Skeletal muscle cell (primary cell): ENCODE results near the gene PPP6R3.
"Not testable (repeated sequence)": the region's sequence is repeated elsewhere in the genome, so short reads cannot be mapped to it uniquely, and the experiment has no call there.

Experiments used
- DNase-seq: peaks from one replicate; pipeline ENCODE4 v3.0.0-alpha.2; 2010; ENCODE audit warnings: low read depth
- H3K4me3 ChIP-seq: 2 replicates; pipeline ENCODE4 v1.5.1; 2011; ENCODE audit warnings: low read depth, mild to moderate bottlenecking, control low read depth, low read length, moderate library complexity

Gene PPP6R3

DNA sequence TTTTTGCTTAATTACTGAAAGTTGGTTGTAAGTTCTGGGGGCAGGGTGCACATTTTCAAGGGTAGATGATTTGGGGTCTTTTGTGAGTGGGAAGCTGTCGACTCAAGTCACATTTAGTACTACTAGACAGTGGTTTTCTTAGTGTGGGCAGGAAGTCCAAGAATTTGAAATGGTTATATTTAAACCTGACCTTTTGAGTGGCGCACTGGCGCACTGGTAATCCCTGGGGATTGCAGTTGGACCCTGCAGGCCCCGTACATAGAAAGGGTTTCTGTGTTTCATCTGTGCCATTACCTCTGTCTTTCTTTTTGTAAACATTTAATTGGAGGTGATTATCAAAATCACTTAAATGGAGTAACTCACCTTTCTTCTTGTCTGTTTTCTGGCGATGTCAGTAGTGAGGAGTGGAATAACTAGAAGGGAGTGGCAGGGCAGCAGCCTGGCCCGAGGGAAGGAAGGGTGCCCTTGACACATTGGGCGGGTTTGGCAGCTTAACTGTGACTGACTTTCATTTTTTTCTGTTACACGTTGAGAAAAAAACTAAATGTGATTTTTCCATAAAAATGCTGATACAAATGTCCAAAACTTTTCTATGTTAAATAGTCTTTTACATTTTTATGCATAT is 122.0 kb downstream of the PPP6R3 start:
- DNase-seq: no peak

DNA sequence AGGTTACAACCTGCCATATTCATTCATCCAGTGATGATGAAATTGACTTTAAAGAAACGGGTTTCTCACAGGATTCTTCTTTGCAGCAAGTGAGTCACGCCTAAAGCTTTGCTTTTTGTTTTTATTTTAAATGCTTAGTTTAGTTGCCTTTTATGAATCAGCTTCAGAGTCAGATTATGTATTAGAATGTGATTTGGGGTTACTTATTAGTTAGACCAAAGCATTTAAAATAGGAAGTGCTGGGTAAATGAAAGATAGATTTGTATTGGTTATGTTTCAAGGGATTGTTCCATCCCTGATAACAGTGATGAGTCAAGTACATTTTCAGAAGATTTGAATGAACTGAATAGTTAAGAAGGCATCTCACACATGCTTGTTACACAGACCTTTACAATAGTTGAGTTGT is 122.5 kb downstream of the PPP6R3 start:
- H3K4me3 ChIP-seq: no peak overlapping the region
- no peak for DNase-seq

More for the DNA sequence above, 122.0 kb downstream of the PPP6R3 start:
- no peak overlapping the region for H3K4me3 ChIP-seq

DNA sequence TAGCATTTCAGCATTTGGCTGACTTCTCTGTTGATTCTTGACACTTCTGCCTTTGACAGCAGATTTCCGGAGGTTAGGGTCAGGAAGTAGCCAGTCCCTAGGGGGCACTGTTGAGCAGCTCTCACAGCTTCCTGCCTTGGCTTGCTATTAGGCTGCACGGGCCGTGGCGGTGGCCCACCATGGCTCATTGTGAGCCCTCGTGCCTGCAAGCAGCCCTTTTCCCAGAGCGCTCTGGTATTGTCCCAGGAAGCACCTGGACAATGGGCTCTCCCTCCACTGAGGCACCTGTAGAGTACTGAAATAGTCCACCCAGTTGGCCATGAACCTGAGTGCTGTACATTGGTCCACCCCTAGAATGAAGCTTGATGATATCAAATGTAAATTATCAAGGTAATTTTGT is 123.5 kb downstream of the PPP6R3 start:
- no peak for DNase-seq

DNA sequence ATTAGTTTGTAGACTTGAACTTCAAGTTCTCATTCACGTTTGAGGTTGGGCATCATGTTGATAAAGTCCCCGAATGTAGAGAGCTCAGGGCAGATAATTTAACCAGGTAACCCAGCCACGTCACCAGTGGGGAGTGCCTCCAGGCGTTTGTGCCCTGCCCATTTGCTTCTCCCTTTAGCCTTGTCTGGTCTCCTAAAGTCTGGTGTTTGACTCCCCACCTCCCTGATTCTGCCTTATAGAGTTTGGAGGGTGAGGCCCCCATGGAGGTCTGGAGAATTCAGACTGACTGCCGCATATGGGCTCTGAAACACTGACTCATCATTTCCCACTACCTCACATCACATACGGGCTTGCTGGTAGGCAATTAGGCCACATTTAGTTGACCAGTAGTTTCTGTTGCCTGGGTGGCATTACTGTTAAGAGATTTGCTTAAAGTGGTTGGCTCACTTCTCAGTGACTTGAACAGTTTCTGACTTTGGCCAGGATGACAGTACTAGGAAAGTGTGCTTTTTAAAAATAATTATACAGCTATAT is 124.5 kb downstream of the PPP6R3 start:
- no peak overlapping the region for H3K4me3 ChIP-seq
- no peak for DNase-seq

More for the DNA sequence above, 123.5 kb downstream of the PPP6R3 start:
- H3K4me3 ChIP-seq: no peak overlapping the region

DNA sequence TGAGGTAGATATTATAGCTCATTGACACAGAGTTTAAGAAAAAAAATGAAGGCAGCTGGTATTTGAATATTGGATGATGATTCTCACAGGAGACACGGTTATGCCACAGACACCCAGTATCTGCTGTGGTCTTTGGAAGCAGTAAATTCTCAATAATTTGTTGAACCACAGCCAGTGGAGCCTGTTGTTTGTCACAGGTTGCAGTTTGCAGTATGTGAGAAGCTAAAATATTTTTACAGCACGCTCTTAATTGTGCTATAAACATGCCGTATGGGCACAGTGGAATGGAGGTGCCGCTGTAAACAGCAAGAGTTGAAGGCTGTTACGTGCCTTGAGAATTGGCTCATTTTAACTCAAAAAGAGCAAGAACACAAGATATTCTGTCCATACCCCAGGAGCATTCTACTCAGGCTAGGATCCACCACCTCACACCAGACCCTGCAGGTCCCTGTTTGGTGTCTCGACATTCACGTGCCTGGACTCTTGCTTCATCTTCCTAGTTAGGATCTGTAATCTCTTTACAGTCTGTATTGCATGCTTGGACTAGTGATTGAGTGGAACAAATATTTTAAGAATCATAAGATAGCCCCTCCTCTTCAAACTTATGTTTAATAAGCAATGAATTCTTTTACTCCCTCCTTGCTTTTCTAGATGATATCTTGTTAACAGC is 129.1 kb downstream of the PPP6R3 start:
- no peak overlapping the region for H3K4me3 ChIP-seq
- no peak for DNase-seq

DNA sequence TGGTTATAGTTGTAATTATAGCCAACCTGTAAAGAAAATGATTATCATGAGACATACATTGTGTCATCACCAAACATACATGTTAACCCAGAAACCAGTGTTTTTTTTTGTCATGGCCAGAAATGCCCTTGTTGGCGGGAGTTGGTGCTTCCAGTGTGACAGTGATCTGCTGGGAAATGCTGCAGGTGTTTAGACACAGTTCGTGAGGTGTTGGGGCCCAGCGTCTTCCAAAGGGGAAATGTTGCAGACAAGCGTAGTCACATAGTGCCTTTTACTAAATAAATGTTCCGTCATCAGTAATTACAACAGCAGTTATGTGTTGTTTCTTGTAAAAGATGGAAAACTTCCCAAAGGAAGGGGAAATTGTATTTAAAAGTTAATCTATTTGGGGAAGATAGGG is 131.2 kb downstream of the PPP6R3 start:
- H3K4me3 ChIP-seq: no peak overlapping the region
- no peak for DNase-seq

DNA sequence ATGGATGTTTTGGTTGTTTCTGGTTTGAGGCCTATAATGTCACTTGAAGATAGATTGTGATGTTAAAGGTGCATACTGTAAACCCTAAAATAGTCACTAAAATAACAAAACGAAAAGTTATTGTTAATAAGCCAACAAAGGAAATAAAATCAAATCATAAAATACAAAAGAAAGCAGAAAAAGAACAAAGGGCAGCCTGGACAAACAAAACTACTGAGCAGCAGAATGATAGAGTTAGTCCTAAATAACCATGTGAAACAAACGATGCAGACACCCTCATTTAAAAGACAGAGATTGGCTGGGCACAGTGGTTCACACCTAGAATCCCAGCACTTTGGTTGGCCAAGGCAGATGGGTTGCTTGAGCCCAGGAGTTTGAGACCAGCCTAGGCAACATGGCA is 132.9 kb downstream of the PPP6R3 start:
- no peak for DNase-seq
- no peak overlapping the region for H3K4me3 ChIP-seq

DNA sequence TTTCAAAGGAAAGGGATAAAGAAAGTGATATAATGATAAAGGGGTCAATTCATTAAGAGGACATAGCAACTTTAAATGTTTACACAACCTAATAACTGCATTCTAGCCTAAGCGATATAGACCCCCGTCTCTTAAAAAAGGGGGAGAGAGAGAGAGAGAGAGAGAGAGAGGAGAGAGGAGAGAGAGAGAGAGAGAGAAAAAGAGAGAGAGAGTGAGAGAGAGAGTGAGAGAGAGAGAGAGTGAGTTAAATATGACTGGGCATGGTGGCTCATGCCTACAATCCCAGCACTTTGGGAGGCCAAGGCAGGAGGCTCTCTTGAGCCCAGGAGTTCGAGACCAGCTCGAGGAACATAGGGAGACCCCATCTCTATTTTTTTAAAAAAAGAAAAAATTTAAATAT is 133.6 kb downstream of the PPP6R3 start:
- no peak overlapping the region for H3K4me3 ChIP-seq
- no peak for DNase-seq

DNA sequence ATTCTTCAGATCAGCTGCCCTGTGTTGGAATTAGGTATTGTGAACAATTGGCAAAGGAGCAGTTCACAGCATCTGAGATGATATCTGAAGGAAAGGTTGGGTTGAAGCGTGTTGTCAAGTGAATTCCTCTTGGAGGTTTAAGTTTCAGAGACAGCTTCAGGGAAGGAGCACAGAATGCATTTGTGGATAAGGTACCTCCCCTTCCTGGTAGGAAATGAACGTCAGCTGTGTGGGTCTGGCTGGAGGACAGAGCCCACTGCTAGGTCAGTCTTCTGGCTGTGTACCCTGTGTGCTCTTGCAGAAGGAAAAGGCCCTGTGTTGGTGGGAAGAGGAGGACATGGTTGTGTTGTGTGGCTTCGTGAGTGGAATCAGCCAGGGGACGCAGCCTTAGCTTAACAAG is 135.7 kb downstream of the PPP6R3 start:
- DNase-seq: no peak
- no peak overlapping the region for H3K4me3 ChIP-seq

DNA sequence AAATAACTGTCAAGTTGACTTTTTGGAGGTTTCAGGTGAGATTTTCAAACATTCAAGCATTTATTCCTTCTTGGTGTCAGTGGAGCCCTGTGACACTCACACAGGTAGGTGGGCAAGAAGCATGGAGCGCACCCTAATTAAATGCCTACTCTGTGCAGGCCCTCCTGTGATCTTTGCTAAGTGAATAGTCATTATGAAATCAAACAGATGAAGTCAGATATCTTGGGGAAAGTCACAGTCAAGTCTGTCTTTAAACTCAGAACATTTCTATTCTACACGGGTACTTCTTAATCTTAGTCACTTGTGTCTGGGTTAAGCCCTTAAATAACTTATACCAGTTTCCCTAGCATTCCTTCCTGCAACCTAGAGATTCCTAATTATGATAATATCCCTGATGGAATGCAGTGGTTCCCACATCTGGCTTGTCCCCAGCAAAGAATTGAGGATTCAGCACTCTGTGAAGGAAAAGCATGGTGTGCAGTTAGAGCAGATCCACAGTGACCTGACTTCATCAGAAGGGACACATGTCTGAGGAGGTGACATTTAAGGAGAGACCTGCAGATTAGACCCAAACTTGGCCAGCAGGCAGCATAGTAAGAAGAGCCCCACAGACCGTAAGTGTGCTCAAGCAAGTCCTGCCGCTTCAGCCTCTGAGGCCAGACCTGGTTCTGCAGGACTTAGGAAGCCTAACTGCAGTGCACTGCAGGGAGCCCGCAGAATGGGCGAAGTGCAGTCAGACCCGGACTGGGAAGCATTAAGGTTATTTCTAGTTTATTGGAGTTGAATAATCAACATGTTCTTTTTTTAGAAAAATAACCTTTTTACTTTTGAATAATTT is 138.5 kb downstream of the PPP6R3 start:
- no peak overlapping the region for H3K4me3 ChIP-seq
- DNase-seq: no peak

DNA sequence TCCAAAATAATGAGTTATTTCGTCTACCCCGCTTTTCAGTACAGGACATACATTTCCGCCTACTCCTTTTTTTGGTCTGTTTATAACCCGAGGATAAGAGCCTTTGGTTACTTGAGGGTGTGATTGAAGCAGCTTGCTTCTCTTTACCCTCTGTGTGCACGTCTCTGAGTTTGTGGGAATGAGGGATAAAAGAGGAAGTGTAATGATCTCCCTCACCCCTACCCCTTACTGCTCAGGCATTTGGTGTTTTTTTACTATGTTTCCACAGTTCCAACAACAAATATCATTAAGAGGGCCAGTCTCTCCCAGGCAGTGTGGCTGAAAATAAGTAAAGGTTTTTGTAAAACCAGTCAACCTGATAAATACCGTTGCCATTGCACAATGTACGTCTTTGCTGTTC is 140.6 kb downstream of the PPP6R3 start:
- H3K4me3 ChIP-seq: no peak overlapping the region
- no peak for DNase-seq

DNA sequence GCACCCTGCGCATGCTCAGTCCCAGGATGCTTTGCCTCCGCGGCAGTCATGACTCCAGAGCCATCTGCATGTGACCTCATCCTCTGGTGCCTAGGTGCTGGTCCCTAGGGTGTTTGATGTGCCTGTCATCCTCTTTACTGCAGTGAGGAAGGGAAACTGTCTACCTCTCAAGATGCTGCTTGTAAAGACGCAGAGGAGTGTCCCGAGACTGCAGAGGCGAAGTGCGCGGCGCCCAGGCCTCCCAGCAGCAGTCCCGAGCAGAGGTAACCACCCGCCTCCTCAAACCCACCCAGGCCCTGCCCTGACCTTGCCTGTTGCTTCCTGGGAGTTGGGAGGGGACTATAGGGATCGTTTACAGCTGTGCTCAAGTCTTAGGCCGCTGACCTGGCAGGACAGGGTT is 149.2 kb downstream of the PPP6R3 start:
- DNase-seq: no peak
- H3K4me3 ChIP-seq: no peak overlapping the region

DNA sequence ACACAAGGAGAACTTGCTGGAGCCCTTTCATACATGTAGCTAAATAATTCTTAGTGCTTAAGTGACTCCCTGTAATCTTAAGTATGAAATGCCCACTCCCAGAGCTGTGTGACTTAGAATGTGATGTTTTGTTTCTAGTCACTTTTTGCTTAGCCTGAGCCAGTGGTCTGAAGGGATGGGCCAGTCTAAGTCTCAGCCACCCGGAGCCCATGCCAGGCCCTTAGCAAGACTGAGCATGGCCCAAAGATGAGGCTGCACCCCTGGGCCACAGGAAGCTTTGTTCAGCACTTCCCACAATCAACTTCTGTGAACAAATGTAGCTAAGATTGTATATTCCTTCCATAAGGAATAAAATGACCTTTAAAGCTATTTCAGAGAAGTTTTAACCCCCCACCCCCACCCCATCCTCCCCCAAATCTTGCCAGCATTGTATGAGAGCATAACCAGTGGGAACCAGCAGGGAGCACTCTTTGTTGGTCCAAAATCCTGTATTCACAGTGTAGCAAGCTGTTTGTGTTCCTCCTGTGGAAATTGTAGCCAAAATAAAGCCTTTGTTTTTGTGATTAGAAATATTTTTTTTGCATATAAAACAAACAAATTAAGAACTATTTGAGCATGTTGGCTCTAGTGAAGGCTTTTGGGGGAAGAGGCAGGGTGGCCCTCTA is 150.0 kb downstream of the PPP6R3 start:
- DNase-seq: no peak
- no peak overlapping the region for H3K4me3 ChIP-seq

DNA sequence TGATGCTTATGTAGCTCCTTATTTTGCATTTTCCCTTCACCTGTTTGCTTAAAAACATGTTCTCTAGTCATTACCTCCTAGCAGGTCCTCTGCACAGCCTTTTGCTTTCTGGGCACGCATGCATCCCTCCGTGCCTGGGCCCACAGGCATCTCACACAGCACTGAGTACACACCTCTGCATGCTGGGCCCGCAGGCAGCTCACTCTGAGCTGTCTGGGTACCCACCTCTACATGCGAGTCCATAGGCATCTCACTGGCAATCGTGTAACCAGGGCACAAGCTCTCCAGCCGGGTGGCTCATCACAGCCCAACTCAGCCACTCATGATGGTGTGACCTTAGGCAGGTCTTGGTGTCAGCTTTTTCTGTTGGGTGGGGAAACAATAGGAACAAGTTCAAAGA is 155.1 kb downstream of the PPP6R3 start:
- no peak overlapping the region for H3K4me3 ChIP-seq
- no peak for DNase-seq

DNA sequence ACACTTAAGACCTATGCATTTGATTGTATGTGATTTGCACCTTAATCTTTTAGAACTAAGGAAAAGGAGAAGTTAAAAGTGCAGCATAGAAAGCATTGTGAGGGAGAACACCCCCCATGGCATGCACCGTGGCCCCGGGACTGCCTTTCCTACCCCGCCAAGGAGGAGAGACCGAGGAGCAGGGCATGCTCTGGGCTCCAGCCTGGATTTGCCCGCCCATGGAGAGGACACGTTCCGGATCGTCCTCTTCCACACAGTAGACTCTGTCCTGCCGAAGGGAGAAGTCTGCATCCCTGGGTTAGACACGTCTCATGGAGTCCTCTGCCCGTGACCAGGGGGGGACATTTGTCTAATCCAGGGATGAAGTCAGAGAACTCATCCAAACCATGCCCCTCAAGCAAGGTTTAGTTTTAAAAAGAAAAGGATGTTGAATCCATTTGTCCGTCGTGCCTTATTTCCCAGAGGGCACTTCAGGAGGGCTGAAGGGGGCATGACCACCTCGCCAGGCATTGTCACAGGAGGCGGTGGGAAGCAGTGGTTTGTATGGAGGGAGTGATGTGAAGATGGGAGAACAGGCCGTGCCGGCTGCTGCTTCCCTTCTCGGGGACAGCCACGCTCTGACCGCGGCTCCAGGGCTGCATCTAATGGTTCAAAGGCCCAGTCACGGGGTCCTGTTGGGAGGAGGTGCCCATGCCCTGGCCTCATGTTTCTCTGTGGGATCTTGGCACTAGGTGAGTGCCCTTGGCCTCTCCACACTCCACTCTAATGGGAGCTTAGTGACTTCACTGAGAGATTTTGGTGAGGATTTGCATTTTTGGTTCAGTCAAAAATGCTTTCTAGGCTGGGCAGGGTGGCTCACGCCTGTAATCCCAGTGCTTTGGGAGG is 157.6 kb downstream of the PPP6R3 start:
- DNase-seq: no peak
- H3K4me3 ChIP-seq: no peak overlapping the region

DNA sequence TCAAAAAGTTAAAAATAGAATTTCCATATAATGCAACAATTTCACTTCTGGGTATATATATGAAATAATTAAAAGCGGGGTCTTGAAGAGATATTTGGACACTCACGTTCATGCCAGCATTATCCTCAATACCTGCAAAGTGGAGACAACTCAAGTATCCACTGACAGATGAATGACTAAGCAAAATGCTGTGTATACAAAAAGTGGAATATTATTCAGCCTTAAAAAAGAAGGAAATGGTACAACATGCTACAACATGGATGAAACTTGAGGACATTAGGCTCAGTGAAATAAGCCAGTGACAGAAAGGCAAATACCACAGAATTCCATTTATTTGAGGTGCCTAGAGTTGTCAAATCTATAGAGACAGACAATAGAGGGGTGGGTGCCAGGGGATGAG is 161.3 kb downstream of the PPP6R3 start:
- no peak overlapping the region for H3K4me3 ChIP-seq
- DNase-seq: no peak

DNA sequence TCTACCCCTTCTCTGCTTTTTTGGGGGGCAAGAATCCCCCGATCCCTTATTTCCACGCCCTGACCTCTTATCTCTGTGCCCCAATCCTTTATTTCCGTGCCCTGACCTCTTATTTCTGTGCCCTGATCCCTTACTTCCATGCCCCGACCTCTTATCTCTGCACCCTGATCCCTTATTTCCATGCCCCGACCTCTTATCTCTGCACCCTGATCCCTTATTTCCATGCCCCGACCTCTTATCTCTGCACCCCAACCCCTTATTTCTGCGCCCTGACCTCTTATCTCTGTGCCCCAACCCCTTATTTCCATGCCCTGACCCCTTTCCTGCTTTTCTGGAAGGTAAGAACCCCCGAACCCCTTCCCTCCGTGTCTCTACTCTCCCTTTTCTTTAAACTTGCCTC is 163.2 kb downstream of the PPP6R3 start:
- DNase-seq, H3K4me3 ChIP-seq: not testable (repeated sequence)

DNA sequence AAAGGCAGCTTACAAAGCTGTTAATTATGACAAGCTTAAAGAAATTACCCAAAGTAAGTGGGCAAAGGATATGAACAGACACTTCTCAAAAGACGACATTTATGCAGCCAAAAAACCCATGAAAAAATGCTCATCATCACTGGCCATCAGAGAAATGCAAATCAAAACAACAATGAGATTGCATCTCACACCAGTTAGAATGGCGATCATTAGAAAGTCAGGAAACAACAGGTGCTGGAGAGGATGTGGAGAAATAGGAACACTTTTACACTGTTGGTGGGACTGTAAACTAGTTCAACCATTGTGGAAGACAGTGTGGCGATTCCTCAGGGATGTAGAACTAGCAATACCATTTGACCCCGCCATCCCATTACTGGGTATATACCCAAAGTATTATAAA is 164.5 kb downstream of the PPP6R3 start:
- DNase-seq, H3K4me3 ChIP-seq: not testable (repeated sequence)

DNA sequence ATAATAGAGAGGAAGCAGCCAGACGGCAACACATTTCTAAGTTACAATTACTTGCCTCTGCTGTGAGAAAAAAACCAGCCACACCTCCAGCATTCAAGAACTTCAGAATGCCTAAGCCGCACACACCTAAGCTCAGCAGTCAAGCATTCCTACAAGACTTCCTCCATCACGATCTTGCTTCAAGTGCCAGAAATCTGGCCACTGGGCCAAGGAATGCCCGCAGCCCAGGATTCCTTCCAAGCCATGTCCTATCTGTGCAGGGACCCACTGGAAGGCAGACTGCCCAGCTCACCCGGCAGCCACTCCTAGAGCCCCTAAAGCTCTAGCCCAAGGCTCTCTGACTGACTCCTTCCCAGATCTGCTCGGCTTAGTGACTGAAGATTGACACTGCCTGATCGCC is 165.7 kb downstream of the PPP6R3 start:
- not testable (repeated sequence) for DNase-seq, H3K4me3 ChIP-seq
